Aorta (tissue), 5 donors: Measurements from ENCODE around the gene CCDC88C. TPM values are rescaled to one million over a fixed set of nuclear protein-coding genes. Genes with fewer than 3 reads are reported as not detected.
"Not testable (repeated sequence)": the region's sequence is repeated elsewhere in the genome, so short reads cannot be mapped to it uniquely, and the experiment has no call there.

ENCODE experiments used
- ATAC-seq: fragments of 200-7000 bp; cut with Tn5 transposase; one replicate; pipeline ENCODE4 v1.9.1; 2022; ENCODE audit warnings: moderate library complexity; ENCODE audit not compliant: low FRiP score
- DNase-seq, 2 donors: peaks; one replicate each; pipeline ENCODE4 v3.0.0-alpha.2; 2020
- H3K27ac ChIP-seq, 2 donors: one replicate each; pipeline ENCODE4 v1.5.1; 2013; ENCODE audit warnings: low read length in 2 of 2, mild to moderate bottlenecking in 2 of 2, moderate library complexity in 2 of 2, control low read depth in 1 of 2, inconsistent platforms in 1 of 2, low read depth in 1 of 2
- H3K27me3 ChIP-seq, 2 donors: one replicate each; pipeline ENCODE4 v1.6.1; 2013; ENCODE audit warnings: control low read depth in 1 of 2, low read length in 1 of 2, mild to moderate bottlenecking in 1 of 2, moderate library complexity in 1 of 2; ENCODE audit not compliant: insufficient read depth in 2 of 2, control insufficient read depth in 1 of 2
- H3K36me3 ChIP-seq, 2 donors: one replicate each; pipeline ENCODE4 v1.6.1; 2013; ENCODE audit warnings: control low read depth in 1 of 2, low read length in 1 of 2, mild to moderate bottlenecking in 1 of 2; ENCODE audit not compliant: insufficient read depth in 2 of 2, control insufficient read depth in 1 of 2
- H3K4me1 ChIP-seq, 2 donors: one replicate each; pipeline ENCODE4 v1.6.1; 2013; ENCODE audit warnings: low read length in 2 of 2, control low read depth in 1 of 2, mild to moderate bottlenecking in 1 of 2, moderate library complexity in 1 of 2; ENCODE audit not compliant: insufficient read depth in 2 of 2, control insufficient read depth in 1 of 2
- H3K4me3 ChIP-seq, 2 donors: one replicate each; pipeline ENCODE4 v1.5.1; 2013; ENCODE audit warnings: low read length in 2 of 2, control low read depth in 1 of 2, mild to moderate bottlenecking in 1 of 2
- H3K9me3 ChIP-seq: one replicate; pipeline ENCODE4 v1.6.1; 2013; ENCODE audit warnings: mild to moderate bottlenecking, low read length; ENCODE audit not compliant: control insufficient read depth
- WGBS, 2 donors: extraction: QIAGEN DNeasy Blood & Tissue Kit; methylation state at CpG; one replicate each; pipeline ENCODE4 v1.1.7; 2013; 5-methylcytosine and 5-hydroxymethylcytosine counted together
- intact Hi-C, 2 donors: fragments of 100-400 bp; cut with DNase I; formaldehyde crosslinking; loops; one replicate each; pipeline versions ENCODE4 v1.14.2 to v1.15.0; 2022
- polyA plus RNA-seq, 2 donors: library from polyadenylated mRNA; stranded (reverse); fragments of 200-250 nt; gene quantifications; one replicate each; pipeline ENCODE4 v1.2.3, GENCODE V29; 2013
- total RNA-seq, 2 donors: library from RNA; stranded (reverse); fragmentation: NEBNext Ultra II Directional; extraction: Animal tissue kit (Norgen Biotek cat#: 25700); gene quantifications; one replicate each; pipeline ENCODE4 v1.2.1, GENCODE V29; 2021
- donor health status: healthy with polysubstance abuse.
- donor health status: Bipolar disorder and iron deficiency.
- donor health status: DM: no; HTN: no; CAD: no.
- donor health status: DM: no; HTN: no; CAD: no.
- donor health status: DM: yes; HTN: yes; CAD: no.

CCDC88C gene
- total and polyA plus RNA-seq, 4 donors, result 0.33 to 18.4 (median 6.1) TPM

- no peak overlapping the region for H3K4me3 ChIP-seq
- ATAC-seq (no peak), DNase-seq (no peak)
- H3K36me3 ChIP-seq, result no peaks in the 10 kb centered on the region
- WGBS, 2 donors, result 88 to 94% methylated on average over 11 of the region's 11 CpGs
- intact Hi-C loops, result no loop called here
- H3K27me3 ChIP-seq, result no peaks in the 10 kb centered on the region
- no peaks in the 10 kb centered on the region for H3K9me3 ChIP-seq
- H3K27ac ChIP-seq, result no peak overlapping the region
- H3K4me1 ChIP-seq, result no peaks in the 10 kb centered on the region
Observed at GRCh38 chr14:91413547-91414474, 3.8 kb downstream of the CCDC88C start.

DNA sequence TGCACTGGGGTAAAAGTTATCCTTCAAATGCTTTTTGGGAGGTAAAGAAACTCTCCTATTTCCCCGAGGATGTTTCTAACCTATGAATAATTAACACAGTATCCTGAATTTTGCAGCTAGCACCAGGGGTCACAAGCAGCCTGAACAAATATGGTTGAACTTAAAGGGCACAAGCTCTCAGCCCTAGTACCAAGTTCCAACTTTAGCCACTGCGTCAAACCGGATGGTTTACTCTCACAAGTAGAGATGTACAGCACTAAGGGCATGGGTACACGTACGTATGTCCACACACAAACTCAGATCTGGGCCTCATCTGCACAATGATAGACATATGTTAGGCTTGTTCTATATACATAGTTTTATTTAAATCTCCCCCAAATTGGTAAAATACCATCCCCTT, 4.7 kb downstream of the CCDC88C start:
- DNase-seq, result no peak
- Histone ChIP-seq H3K4me3 (no peak overlapping the region), H3K36me3 (no peaks in the 10 kb centered on the region), H3K4me1 (no peaks in the 10 kb centered on the region), H3K9me3 (no peaks in the 10 kb centered on the region), H3K27me3 (no peaks in the 10 kb centered on the region), H3K27ac (no peak overlapping the region)
- intact Hi-C loops, result no loop called here
- ATAC-seq, result no peak
- WGBS, 2 donors, result 92 to 96% methylated on average over 5 of the region's 5 CpGs

DNA sequence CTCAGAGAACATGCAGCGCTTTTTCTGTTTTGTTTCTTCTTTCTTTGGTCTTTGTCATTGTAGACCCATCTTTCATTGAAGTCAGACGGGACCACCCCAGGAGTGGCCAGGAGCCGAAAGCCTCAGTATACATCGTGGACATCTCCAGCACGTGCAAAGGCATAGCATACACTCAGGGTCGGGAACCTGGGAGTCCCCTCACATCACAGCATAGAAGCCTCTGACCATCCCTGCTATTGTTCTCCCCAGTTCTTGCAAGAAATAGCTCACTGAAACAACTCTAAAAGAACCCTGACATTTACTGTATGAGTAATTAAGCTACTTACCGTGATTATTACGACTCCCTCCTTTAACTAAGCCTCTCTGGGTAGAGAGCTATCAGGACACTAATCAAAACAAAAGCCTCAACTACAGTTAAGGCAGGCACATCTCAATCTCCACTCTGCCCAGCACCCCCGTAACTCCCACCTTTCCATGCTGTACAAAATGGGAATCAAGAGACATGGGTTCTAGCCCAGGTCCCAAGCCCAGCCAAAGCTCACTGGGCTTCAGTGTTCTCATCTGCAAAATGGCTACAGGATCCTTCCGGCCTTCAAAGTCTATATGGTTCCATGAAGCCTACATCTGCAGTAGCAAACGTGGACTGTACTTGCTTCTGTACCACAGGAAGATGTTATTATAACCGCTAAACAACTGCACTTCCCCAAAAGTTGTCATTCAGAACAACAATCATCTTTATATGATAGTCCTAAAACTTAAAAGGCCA, 6.7 kb downstream of the CCDC88C start:
- H3K27me3 ChIP-seq, result no peaks in the 10 kb centered on the region
- no peaks in the 10 kb centered on the region for H3K36me3 ChIP-seq
- no peaks in the 10 kb centered on the region for H3K4me1 ChIP-seq
- ATAC-seq (no peak), DNase-seq (no peak)
- H3K27ac ChIP-seq, result no peak overlapping the region
- WGBS, 2 donors, result 70 to 74% methylated on average over 12 of the region's 12 CpGs
- H3K4me3 ChIP-seq, result no peak overlapping the region
- intact Hi-C loops, result no loop called here
- no peaks in the 10 kb centered on the region for H3K9me3 ChIP-seq

DNA sequence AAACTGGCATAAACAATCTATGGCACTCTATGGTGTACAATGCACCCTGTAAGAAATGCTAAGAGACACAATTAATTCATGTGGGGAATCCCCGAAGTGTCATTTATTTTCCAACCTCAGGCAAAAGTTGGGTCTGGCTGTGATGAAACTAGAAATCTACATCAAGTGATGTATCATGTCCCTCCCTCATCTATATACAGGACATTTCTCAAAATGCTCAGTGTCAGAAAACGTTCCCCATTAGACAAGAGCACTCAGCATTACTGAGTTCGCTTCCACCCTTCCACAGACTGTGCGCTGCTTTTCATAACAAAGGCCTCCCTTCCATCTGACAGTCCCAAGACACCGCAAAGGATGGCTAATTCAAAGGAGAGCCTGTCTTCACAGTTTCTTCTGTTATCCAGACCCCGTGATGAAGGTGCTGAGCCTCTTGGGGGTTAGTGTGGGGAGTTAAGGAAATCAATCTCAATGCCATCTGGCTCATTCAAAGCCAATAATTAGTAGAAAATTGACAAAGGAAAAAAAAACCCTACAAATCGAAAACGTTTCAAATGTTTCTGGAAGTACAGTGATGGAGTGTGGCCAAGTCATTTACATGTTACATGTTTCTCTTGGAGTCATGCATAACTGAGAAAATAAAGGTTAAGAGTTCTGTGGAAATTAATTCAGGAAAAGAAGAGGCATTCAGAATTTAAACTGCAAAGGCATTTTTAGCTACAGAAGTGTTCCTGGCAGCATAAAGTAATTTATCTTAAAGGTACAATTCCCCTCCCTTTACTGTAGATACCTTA, 7.5 kb downstream of the CCDC88C start:
- H3K9me3 ChIP-seq, result no peaks in the 10 kb centered on the region
- DNase-seq (no peak), ATAC-seq (no peak)
- H3K27me3 ChIP-seq, result no peaks in the 10 kb centered on the region
- 64% methylated on average over 8 of the region's 8 CpGs for WGBS, 2 donors
- no peaks in the 10 kb centered on the region for H3K36me3 ChIP-seq
- H3K4me1 ChIP-seq, result no peaks in the 10 kb centered on the region
- no peak overlapping the region for H3K27ac ChIP-seq
- no peak overlapping the region for H3K4me3 ChIP-seq
- intact Hi-C loops, result no loop called here

GRCh38 chr14:91409240-91409639, 8.4 kb downstream of the CCDC88C start:
- H3K27ac ChIP-seq, H3K9me3 ChIP-seq, H3K4me1 ChIP-seq, DNase-seq, intact Hi-C loops, H3K36me3 ChIP-seq, H3K27me3 ChIP-seq, H3K4me3 ChIP-seq, ATAC-seq: not testable (repeated sequence)
- WGBS, 2 donors, result 95 to 97% methylated on average over 6 of the region's 6 CpGs

- intact Hi-C loops, result no loop called here
- WGBS, 2 donors, result 95 to 97% methylated on average over 5 of the region's 5 CpGs
- no peaks in the 10 kb centered on the region for H3K9me3 ChIP-seq
- no peak for DNase-seq
- H3K4me1 ChIP-seq, result no peaks in the 10 kb centered on the region
- H3K4me3 ChIP-seq, result no peak overlapping the region
- ATAC-seq, result no peak
- no peaks in the 10 kb centered on the region for H3K27me3 ChIP-seq
- no peaks in the 10 kb centered on the region for H3K36me3 ChIP-seq
- no peak overlapping the region for H3K27ac ChIP-seq
Observed at GRCh38 chr14:91406982-91407381, 10.6 kb downstream of the CCDC88C start.

DNA sequence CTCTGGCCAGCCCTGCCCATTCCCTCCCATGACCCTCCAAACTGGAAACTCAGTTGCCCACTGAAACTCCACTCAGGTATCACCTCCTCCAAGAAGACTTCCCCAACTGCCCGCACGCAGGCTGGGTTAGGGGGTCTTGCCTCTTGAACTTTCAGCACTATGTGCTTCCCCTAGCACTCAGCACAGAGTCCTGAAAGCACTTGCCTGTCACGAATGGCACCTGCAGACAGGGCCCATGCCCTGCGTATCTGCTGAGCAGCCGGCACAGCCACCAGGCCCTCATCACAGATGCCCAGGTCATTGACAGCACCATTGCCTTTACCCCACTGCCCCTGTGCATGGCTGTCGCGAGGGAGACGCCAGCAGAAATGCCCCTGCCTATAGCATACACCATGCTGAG, 11.2 kb downstream of the CCDC88C start:
- Histone ChIP-seq H3K4me1 (no peaks in the 10 kb centered on the region), H3K27ac (no peak overlapping the region), H3K27me3 (no peaks in the 10 kb centered on the region), H3K9me3 (no peaks in the 10 kb centered on the region), H3K36me3 (no peaks in the 10 kb centered on the region), H3K4me3 (no peak overlapping the region)
- DNase-seq, result no peak
- 96% methylated on average over 8 of the region's 8 CpGs for WGBS, 2 donors
- intact Hi-C loops, result no loop called here
- ATAC-seq, result no peak

- H3K4me3 ChIP-seq, result no peak overlapping the region
- H3K27me3 ChIP-seq, result no peaks in the 10 kb centered on the region
- intact Hi-C loops, result no loop called here
- DNase-seq, result no peak
- WGBS, 2 donors, result 92 to 97% methylated on average over 7 of the region's 7 CpGs
- H3K36me3 ChIP-seq, result no peaks in the 10 kb centered on the region
- H3K27ac ChIP-seq, result no peak overlapping the region
- ATAC-seq, result no peak
- no peaks in the 10 kb centered on the region for H3K4me1 ChIP-seq
- H3K9me3 ChIP-seq, result no peaks in the 10 kb centered on the region
Observed at GRCh38 chr14:91405724-91406435, 11.7 kb downstream of the CCDC88C start.
